CD14-positive monocyte (primary cell): ENCODE measurements around the gene NR3C1. TPM values are rescaled to one million over a fixed set of nuclear protein-coding genes. Genes with fewer than 3 reads are reported as not detected.
A peak's percentile ranks its signal among the peaks of the same experiment; 100 is the strongest.

ENCODE experiments used
- DNase-seq, 3 donors: peaks; one replicate each; pipeline ENCODE4 v3.0.0-alpha.2; 2011 to 2022
- H2AFZ ChIP-seq: 2 replicates; pipeline ENCODE4 v1.6.0; 2012; ENCODE audit warnings: mild to moderate bottlenecking, low read depth, low read length, inconsistent platforms; ENCODE audit not compliant: insufficient read depth, poor library complexity, severe bottlenecking
- H3K27ac ChIP-seq, 2 donors: 1 replicate in 1 of 2; 2 replicates in 1 of 2; pipeline ENCODE4 v1.5.1; 2012 to 2013; ENCODE audit warnings: low read length in 2 of 2, control low read depth in 1 of 2, inconsistent platforms in 1 of 2, low read depth in 1 of 2, mild to moderate bottlenecking in 1 of 2
- H3K27me3 ChIP-seq, 2 donors: one replicate each; pipeline versions ENCODE4 v1.6.0 to v1.6.1; 2011 to 2013; ENCODE audit warnings: low read length in 2 of 2; ENCODE audit not compliant: control insufficient read depth in 2 of 2, insufficient read depth in 2 of 2
- H3K36me3 ChIP-seq, 2 donors: replicated peaks in 1 of 2; 1 replicate in 1 of 2; 2 replicates in 1 of 2; pipeline versions ENCODE4 v1.5.1 to v1.6.1; 2012 to 2013; ENCODE audit warnings: low read length in 2 of 2, control low read depth in 1 of 2, inconsistent platforms in 1 of 2, mild to moderate bottlenecking in 1 of 2; ENCODE audit not compliant: insufficient read depth in 2 of 2, control insufficient read depth in 1 of 2
- H3K4me1 ChIP-seq, 2 donors: 1 replicate in 1 of 2; 2 replicates in 1 of 2; pipeline versions ENCODE4 v1.5.1 to v1.6.1; 2012 to 2013; ENCODE audit warnings: low read length in 2 of 2, control low read depth in 1 of 2, inconsistent platforms in 1 of 2, mild to moderate bottlenecking in 1 of 2, moderate library complexity in 1 of 2; ENCODE audit not compliant: insufficient read depth in 2 of 2, control insufficient read depth in 1 of 2
- H3K4me2 ChIP-seq: replicated peaks from 2 replicates; pipeline ENCODE3; 2012; ENCODE audit warnings: low read length, moderate library complexity, mild to moderate bottlenecking; ENCODE audit not compliant: poor library complexity, severe bottlenecking; ENCODE audit errors: extremely low read depth
- H3K4me3 ChIP-seq, 3 experiments: fragments of 200-600 bp in 1 of 3; sonication (generic) in 1 of 3; replicated peaks in 1 of 3; 1 replicate in 2 of 3; 2 replicates in 1 of 3; pipeline ENCODE4 v1.5.1; 2011 to 2013; ENCODE audit warnings: low read length in 3 of 3, mild to moderate bottlenecking in 3 of 3, control low read depth in 2 of 3, low read depth in 2 of 3, inconsistent platforms in 1 of 3, moderate library complexity in 1 of 3
- H3K79me2 ChIP-seq: 2 replicates; pipeline ENCODE4 v1.6.0; 2012; ENCODE audit warnings: mild to moderate bottlenecking, control low read depth, inconsistent platforms, low read length, moderate library complexity; ENCODE audit not compliant: insufficient read depth
- H3K9ac ChIP-seq: 2 replicates; pipeline ENCODE4 v1.6.0; 2017; ENCODE audit warnings: low read length, mild to moderate bottlenecking; ENCODE audit not compliant: insufficient read depth, poor library complexity, severe bottlenecking
- H3K9me3 ChIP-seq, 2 donors: replicated peaks in 1 of 2; 1 replicate in 1 of 2; 2 replicates in 1 of 2; pipeline versions ENCODE4 v1.5.1 to v1.6.1; 2012 to 2013; ENCODE audit warnings: low read length in 2 of 2, control low read depth in 1 of 2; ENCODE audit not compliant: control insufficient read depth in 1 of 2, insufficient read depth in 1 of 2
- H4K20me1 ChIP-seq: 2 replicates; pipeline ENCODE4 v1.6.0; 2012; ENCODE audit warnings: mild to moderate bottlenecking, low read length, control low read depth, moderate library complexity; ENCODE audit not compliant: insufficient read depth
- H3K27ac Mint-ChIP-seq, 7 donors: one replicate each; pipeline ENCODE4 v1.8.0; 2020; ENCODE audit warnings: mild to moderate bottlenecking in 7 of 7, mixed read lengths in 7 of 7, moderate library complexity in 6 of 7, inconsistent platforms in 2 of 7
- H3K27me3 Mint-ChIP-seq, 3 donors: one replicate each; pipeline ENCODE4 v1.8.0; 2021 to 2022; ENCODE audit warnings: low read depth in 3 of 3, mild to moderate bottlenecking in 3 of 3, mixed read lengths in 3 of 3, moderate library complexity in 3 of 3, inconsistent platforms in 1 of 3
- H3K36me3 Mint-ChIP-seq, 2 donors: one replicate each; pipeline ENCODE4 v1.8.0; 2020; ENCODE audit warnings: mixed read lengths in 2 of 2, inconsistent platforms in 1 of 2, mild to moderate bottlenecking in 1 of 2
- H3K4me1 Mint-ChIP-seq: one replicate; pipeline ENCODE4 v1.8.0; 2020; ENCODE audit warnings: mild to moderate bottlenecking, mixed read lengths
- H3K4me3 Mint-ChIP-seq, 2 donors: one replicate each; pipeline ENCODE4 v1.8.0; 2020; ENCODE audit warnings: mild to moderate bottlenecking in 2 of 2, mixed read lengths in 2 of 2, moderate library complexity in 1 of 2
- H3K9me3 Mint-ChIP-seq, 7 donors: one replicate each; pipeline ENCODE4 v1.8.0; 2020 to 2022; ENCODE audit warnings: mixed read lengths in 7 of 7, mild to moderate bottlenecking in 6 of 7, moderate library complexity in 6 of 7, inconsistent platforms in 2 of 7
- WGBS: methylation state at CpG from one replicate; pipeline ENCODE4 v1.1.5; 2013; ENCODE audit warnings: missing lambda C conversion rate; ENCODE audit not compliant: insufficient coverage; 5-methylcytosine and 5-hydroxymethylcytosine counted together
- intact Hi-C, 2 donors: fragments of 100-400 bp; cut with micrococcal nuclease; formaldehyde crosslinking; loops; one replicate each; pipeline versions ENCODE4 v1.15.0 to v1.15.1; 2023
- polyA plus RNA-seq, 3 donors: library from polyadenylated mRNA; depleted of rRNA in 1 of 3; unstranded in 2 of 3; stranded (reverse) in 1 of 3; fragments of 300-500 nt in 2 of 3; fragments of >200 nt in 1 of 3; fragmentation: Illumina TruSeq in 2 of 3; gene quantifications; 1 replicate in 2 of 3; 2 replicates in 1 of 3; pipeline ENCODE4 v1.2.3, GENCODE V29; 2012 to 2021
- TF ChIP-seq, protein P1 (sequence below): fragments of 200-600 bp; IDR thresholded peaks from one replicate; pipeline ENCODE4 v1.8.0; 2022; ENCODE audit warnings: antibody characterized with exemption, mild to moderate bottlenecking

NR3C1 gene
- polyA plus RNA-seq, 3 donors = 25.4 to 82.8 (median 75.1) TPM

- Histone ChIP-seq H3K27ac (peak overlapping the region in 1 of 2 donors; percentile 71), H2AFZ (no peak overlapping the region), H4K20me1 (no peaks in the 10 kb centered on the region), H3K79me2 (no peaks in the 10 kb centered on the region), H3K4me2 (no peak overlapping the region), H3K36me3 (no peaks in the 10 kb centered on the region), H3K9me3 (peaks cover 0 to 4% of the 10 kb centered on the region in 2 donors), H3K4me3 (no peak overlapping the region), H3K9ac (no peak overlapping the region), H3K27me3 (no peaks in the 10 kb centered on the region), H3K4me1 (peaks cover 3 to 10% of the 10 kb centered on the region in 2 donors)
- H3K36me3 Mint-ChIP-seq = no peaks in the 10 kb centered on the region
- intact Hi-C loops = loop anchor here in 1 of 2 donors (10.0 kb wide), 2 partner anchors 47 to 257 kb away; no protein-coding TSS in a partner anchor
- peak overlapping the region; percentile 76 to 91 (median 87) for H3K27ac Mint-ChIP-seq
- 33% methylated on average over 1 of the region's 7 CpGs for WGBS
- peaks cover 0 to 10% (median 6%) of the 10 kb centered on the region in 7 donors for H3K9me3 Mint-ChIP-seq
- H3K4me3 Mint-ChIP-seq = peak overlapping the region in 1 of 2 donors; percentile 15
- DNase-seq = peak; percentile 70 to 89 (median 82)
- H3K27me3 Mint-ChIP-seq = no peaks in the 10 kb centered on the region
- TF ChIP-seq, protein P1, sequence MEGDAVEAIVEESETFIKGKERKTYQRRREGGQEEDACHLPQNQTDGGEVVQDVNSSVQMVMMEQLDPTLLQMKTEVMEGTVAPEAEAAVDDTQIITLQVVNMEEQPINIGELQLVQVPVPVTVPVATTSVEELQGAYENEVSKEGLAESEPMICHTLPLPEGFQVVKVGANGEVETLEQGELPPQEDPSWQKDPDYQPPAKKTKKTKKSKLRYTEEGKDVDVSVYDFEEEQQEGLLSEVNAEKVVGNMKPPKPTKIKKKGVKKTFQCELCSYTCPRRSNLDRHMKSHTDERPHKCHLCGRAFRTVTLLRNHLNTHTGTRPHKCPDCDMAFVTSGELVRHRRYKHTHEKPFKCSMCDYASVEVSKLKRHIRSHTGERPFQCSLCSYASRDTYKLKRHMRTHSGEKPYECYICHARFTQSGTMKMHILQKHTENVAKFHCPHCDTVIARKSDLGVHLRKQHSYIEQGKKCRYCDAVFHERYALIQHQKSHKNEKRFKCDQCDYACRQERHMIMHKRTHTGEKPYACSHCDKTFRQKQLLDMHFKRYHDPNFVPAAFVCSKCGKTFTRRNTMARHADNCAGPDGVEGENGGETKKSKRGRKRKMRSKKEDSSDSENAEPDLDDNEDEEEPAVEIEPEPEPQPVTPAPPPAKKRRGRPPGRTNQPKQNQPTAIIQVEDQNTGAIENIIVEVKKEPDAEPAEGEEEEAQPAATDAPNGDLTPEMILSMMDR = no peak
- H3K4me1 Mint-ChIP-seq = peaks cover 18% of the 10 kb centered on the region
These were observed 141.6 kb downstream of the NR3C1 start for GRCh38 chr5:143261748-143262392.

DNA sequence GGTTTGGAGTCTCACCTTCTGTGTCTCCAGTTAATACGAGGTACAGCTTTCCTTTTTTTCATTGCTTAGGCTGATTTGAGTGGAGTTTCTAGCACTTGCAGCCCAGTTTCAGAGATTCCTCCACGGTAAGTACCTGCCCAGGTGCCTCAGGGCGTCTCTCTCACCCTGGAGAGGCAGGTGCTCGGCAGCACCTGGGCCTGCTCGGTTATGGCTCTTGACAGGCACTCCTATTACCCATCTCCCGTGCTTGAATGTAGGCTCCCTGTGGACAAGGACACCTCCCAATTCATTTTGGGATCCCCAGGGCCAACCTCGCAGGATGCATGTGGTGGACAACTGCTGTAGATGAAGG lies 144.3 kb downstream of the NR3C1 start:
- TF ChIP-seq, protein P1 = no peak
- no peak overlapping the region for H3K27ac Mint-ChIP-seq

More for the DNA sequence above, 144.3 kb downstream of the NR3C1 start:
- H3K4me3 ChIP-seq = no peak overlapping the region
- H3K4me1 Mint-ChIP-seq = peaks cover 18% of the 10 kb centered on the region
- H3K36me3 ChIP-seq = no peaks in the 10 kb centered on the region
- H2AFZ ChIP-seq = no peak overlapping the region
- H3K4me2 ChIP-seq = no peak overlapping the region
- H3K79me2 ChIP-seq = no peaks in the 10 kb centered on the region
- H3K36me3 Mint-ChIP-seq = no peaks in the 10 kb centered on the region
- H3K4me1 ChIP-seq = peaks cover 3 to 10% of the 10 kb centered on the region in 2 donors
- peaks cover 0 to 3% (median 0%) of the 10 kb centered on the region in 7 donors for H3K9me3 Mint-ChIP-seq
- no peak overlapping the region for H3K4me3 Mint-ChIP-seq
- DNase-seq = no peak
- intact Hi-C loops = no loop called here
- no peaks in the 10 kb centered on the region for H3K27me3 Mint-ChIP-seq
- H3K27ac ChIP-seq = no peak overlapping the region
- WGBS = 100% methylated on average over 5 of the region's 7 CpGs
- H3K27me3 ChIP-seq = no peaks in the 10 kb centered on the region
- no peaks in the 10 kb centered on the region for H4K20me1 ChIP-seq
- H3K9ac ChIP-seq = no peak overlapping the region
- H3K9me3 ChIP-seq = no peaks in the 10 kb centered on the region
